ENCODE measurements around the gene LRIG2. TPM values are rescaled to one million over a fixed set of nuclear protein-coding genes. Genes with fewer than 3 reads are reported as not detected.
"Not testable (repeated sequence)": the region's sequence is repeated elsewhere in the genome, so short reads cannot be mapped to it uniquely, and the experiment has no call there.

LRIG2 gene
- total RNA-seq, 1 donor from 2014 or later: 22.1 TPM

- peak overlapping the region; percentile 87 for H3K27ac Mint-ChIP-seq
- no peaks in the 10 kb centered on the region for H3K36me3 Mint-ChIP-seq (ENCODE audit: insufficient read depth)
- peaks cover 3% of the 10 kb centered on the region for H3K27me3 Mint-ChIP-seq
- H3K9me3 Mint-ChIP-seq (ENCODE audit: low read depth): no peaks in the 10 kb centered on the region
- DNase-seq (ENCODE audit: low spot score, unreplicated experiment): no peak
- peaks cover 27% of the 10 kb centered on the region for H3K4me1 Mint-ChIP-seq (ENCODE audit: low read depth)
- TF ChIP-seq CTCF (IDR thresholded peaks at IDR 0.05; ENCODE audit: unreplicated experiment): no peak
- H3K4me3 Mint-ChIP-seq (ENCODE audit: low read depth): no peak overlapping the region
Observed at GRCh38 chr1:113041569-113042284, 31.3 kb upstream of the LRIG2 start.

- Mint-ChIP-seq H3K36me3 (ENCODE audit: insufficient read depth) (no peaks in the 10 kb centered on the region), H3K27me3 (no peaks in the 10 kb centered on the region), H3K27ac (peak overlapping the region; percentile 87)
Observed at GRCh38 chr1:113042285-113043143, 30.5 kb upstream of the LRIG2 start.

GRCh38 chr1:113043144-113043488 is 29.9 kb upstream of the LRIG2 start:
- H3K4me1 Mint-ChIP-seq (ENCODE audit: low read depth): peaks cover 27% of the 10 kb centered on the region
- not testable (repeated sequence) for H3K27ac Mint-ChIP-seq; H3K9me3 Mint-ChIP-seq (ENCODE audit: low read depth); H3K4me3 Mint-ChIP-seq (ENCODE audit: low read depth); H3K36me3 Mint-ChIP-seq (ENCODE audit: insufficient read depth); H3K27me3 Mint-ChIP-seq; DNase-seq (ENCODE audit: low spot score, unreplicated experiment)

More at GRCh38 chr1:113042285-113043143, 30.5 kb upstream of the LRIG2 start:
- DNase-seq (ENCODE audit: low spot score, unreplicated experiment): peak; percentile 54
- Mint-ChIP-seq H3K9me3 (ENCODE audit: low read depth) (no peaks in the 10 kb centered on the region), H3K4me3 (ENCODE audit: low read depth) (no peak overlapping the region), H3K4me1 (ENCODE audit: low read depth) (peaks cover 27% of the 10 kb centered on the region)
- TF ChIP-seq CTCF (IDR thresholded peaks at IDR 0.05; ENCODE audit: unreplicated experiment): peak; percentile 65

GRCh38 chr1:113046569-113046968 is 26.4 kb upstream of the LRIG2 start:
- DNase-seq (ENCODE audit: low spot score, unreplicated experiment): no peak
- TF ChIP-seq CTCF (IDR thresholded peaks at IDR 0.05; ENCODE audit: unreplicated experiment): no peak
- no peaks in the 10 kb centered on the region for H3K9me3 Mint-ChIP-seq (ENCODE audit: low read depth)
- no peaks in the 10 kb centered on the region for H3K27me3 Mint-ChIP-seq
- H3K36me3 Mint-ChIP-seq (ENCODE audit: insufficient read depth): no peaks in the 10 kb centered on the region
- no peak overlapping the region for H3K4me3 Mint-ChIP-seq (ENCODE audit: low read depth)
- peaks cover 12% of the 10 kb centered on the region for H3K4me1 Mint-ChIP-seq (ENCODE audit: low read depth)
- H3K27ac Mint-ChIP-seq: no peak overlapping the region

GRCh38 chr1:113048064-113048463 is 24.9 kb upstream of the LRIG2 start:
- no peak for DNase-seq (ENCODE audit: low spot score, unreplicated experiment)
- H3K27me3 Mint-ChIP-seq: no peaks in the 10 kb centered on the region
- no peak for TF ChIP-seq CTCF (IDR thresholded peaks at IDR 0.05; ENCODE audit: unreplicated experiment)
- H3K27ac Mint-ChIP-seq: no peak overlapping the region
- H3K4me3 Mint-ChIP-seq (ENCODE audit: low read depth): no peak overlapping the region
- no peaks in the 10 kb centered on the region for H3K36me3 Mint-ChIP-seq (ENCODE audit: insufficient read depth)
- H3K4me1 Mint-ChIP-seq (ENCODE audit: low read depth): no peaks in the 10 kb centered on the region
- no peaks in the 10 kb centered on the region for H3K9me3 Mint-ChIP-seq (ENCODE audit: low read depth)

Measured in progenitor cell of endocrine pancreas (in vitro differentiated cells).